ENCODE measurements around the gene OGFOD3.

GRCh38 chr17:82394278-82394677 is 24.1 kb downstream of the OGFOD3 start:
- TF ChIP-seq CTCF (IDR thresholded peaks at IDR 0.05) (no peak), ZFX (IDR thresholded peaks at IDR 0.05; ENCODE audit: borderline replicate concordance) (no peak)

All from 22Rv1 (cell line).